Erythroblast (primary cell): ENCODE measurements around the gene MRNIP.

Experiments
- GATA1 ChIP-seq: IDR thresholded peaks from 2 replicates; pipeline ENCODE4 v1.6.1; 2011; ENCODE audit warnings: low read depth, mild to moderate bottlenecking, control low read depth, low read length, moderate library complexity
- POLR2A ChIP-seq: IDR thresholded peaks from 2 replicates; pipeline ENCODE4 v1.6.1; 2011; ENCODE audit warnings: mild to moderate bottlenecking, low read length

DNA sequence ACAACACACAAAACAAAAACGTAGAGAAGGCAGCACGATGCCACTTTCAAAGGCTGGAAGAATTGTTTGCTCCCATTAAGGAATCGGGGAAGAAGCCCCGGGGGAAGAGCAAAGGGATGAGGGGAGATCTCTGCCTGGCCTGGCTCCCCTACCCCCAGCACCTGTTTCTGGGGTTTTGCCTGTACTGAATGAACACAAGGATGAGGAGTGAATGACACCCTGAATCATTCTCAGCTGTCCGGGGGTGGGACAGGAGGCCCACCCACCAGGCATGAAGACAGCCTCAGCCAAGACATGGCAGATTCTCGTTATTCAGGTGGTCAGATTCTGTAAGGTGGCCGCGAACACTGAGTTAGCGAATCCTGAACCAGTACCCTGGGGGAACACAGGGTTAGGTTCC lies 41.6 kb upstream of the MRNIP start:
- TF ChIP-seq POLR2A (no peak), GATA1 (no peak)
